K562 (cell line): ENCODE measurements around the gene KAZN.

Source experiments
- CREBBP ChIP-seq: IDR thresholded peaks from one replicate; pipeline ENCODE4 v1.6.1; 2012; ENCODE audit warnings: low read depth, mild to moderate bottlenecking, control low read depth, inconsistent platforms, low read length
- FOS ChIP-seq: IDR thresholded peaks from 3 replicates; pipeline ENCODE4 v1.6.1; 2011; ENCODE audit not compliant: insufficient read length; ENCODE audit errors: extremely low read depth
- HMG20B ChIP-seq: fragments of 250-450 bp; sonication (Bioruptor Pico); IDR thresholded peaks from 2 replicates; pipeline ENCODE4 v1.5.0; 2021; ENCODE audit warnings: mild to moderate bottlenecking
- POLR2A ChIP-seq: fragments of 450-650 bp; conservative IDR thresholded peaks from 2 replicates; pipeline ENCODE4 v1.6.1; 2016
- XRCC3 ChIP-seq: fragments of 450-650 bp; IDR thresholded peaks from 2 replicates; pipeline ENCODE4 v1.6.1; 2017; ENCODE audit warnings: mild to moderate bottlenecking, moderate library complexity
- ZNF146 ChIP-seq: IDR thresholded peaks from one replicate; pipeline ENCODE4 v1.6.1; 2018; ENCODE audit warnings: missing compliant biosample characterization; ENCODE audit not compliant: unreplicated experiment
- ZNF76 ChIP-seq: fragments of 250-450 bp; sonication (Bioruptor Pico); IDR thresholded peaks from 2 replicates; pipeline ENCODE4 v1.4.0; 2020; ENCODE audit warnings: mild to moderate bottlenecking, moderate library complexity, borderline replicate concordance
- TF ChIP-seq, protein P1 (sequence below): sonication (generic); formaldehyde crosslinking; IDR thresholded peaks from 2 replicates; pipeline ENCODE4 v1.8.1; 2022; ENCODE audit warnings: missing genetic modification reagents

DNA sequence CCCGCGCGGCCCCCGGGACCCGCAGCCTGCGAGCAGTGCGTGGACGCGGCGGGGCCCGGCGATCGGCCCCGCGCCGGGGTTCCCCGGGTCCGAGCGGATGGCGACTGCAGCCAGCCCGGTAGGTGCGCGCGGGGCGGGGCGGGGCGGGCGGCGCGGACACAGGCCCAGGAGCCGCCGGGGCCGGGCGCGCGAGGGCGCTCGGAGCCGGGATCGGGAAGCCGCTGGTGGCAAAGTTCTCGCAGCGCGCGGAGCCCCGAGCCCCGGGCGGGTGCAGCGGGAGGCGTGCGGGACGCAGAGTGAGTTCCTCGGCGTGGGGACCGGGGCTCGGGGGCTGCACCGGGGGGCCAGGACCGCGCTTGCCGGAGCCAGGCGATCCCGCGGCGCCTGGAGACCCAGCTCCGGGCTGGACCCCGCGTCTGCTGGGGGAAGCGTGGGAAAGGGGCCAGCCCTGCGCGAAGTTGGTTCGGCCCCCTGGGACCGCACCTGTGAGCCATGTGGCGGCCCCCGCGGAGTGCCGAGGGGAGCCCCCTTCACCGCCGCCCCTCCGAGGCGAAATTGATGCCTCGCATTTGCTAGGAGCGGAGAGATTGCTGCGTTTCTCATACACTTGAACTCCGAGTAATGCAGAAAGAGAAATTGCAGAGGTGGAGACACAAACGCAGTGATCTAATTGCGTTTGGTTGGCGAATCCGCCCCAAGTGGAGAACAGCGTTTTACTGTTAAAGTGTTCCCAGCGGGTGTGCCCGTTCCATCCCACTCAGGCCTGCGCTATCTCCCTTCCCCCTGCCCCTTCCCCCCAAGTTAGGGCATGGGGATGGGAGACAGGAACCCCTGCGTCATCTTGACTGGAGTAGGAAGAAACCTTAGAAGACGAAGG lies 326.2 kb downstream of the KAZN start:
- TF ChIP-seq POLR2A: no peak
- no peak for TF ChIP-seq HMG20B
- no peak for TF ChIP-seq ZNF76 (CRISPR knock-in tag)
- TF ChIP-seq ZNF146 (CRISPR knock-in tag): no peak
- TF ChIP-seq CREBBP: no peak
- no peak for TF ChIP-seq FOS
- TF ChIP-seq XRCC3: no peak
- TF ChIP-seq, protein P1, sequence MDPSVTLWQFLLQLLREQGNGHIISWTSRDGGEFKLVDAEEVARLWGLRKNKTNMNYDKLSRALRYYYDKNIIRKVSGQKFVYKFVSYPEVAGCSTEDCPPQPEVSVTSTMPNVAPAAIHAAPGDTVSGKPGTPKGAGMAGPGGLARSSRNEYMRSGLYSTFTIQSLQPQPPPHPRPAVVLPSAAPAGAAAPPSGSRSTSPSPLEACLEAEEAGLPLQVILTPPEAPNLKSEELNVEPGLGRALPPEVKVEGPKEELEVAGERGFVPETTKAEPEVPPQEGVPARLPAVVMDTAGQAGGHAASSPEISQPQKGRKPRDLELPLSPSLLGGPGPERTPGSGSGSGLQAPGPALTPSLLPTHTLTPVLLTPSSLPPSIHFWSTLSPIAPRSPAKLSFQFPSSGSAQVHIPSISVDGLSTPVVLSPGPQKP (CRISPR knock-in tag): no peak
